Upper lobe of right lung (tissue), 1 donor: ENCODE data around the gene TRABD2A. TPM values are rescaled to one million over a fixed set of nuclear protein-coding genes. Genes with fewer than 3 reads are reported as not detected.

Experiments
- ATAC-seq: fragments of 200-7000 bp; cut with Tn5 transposase; one replicate; pipeline ENCODE4 v1.9.1; 2020; ENCODE audit warnings: mild to moderate bottlenecking, moderate library complexity
- DNase-seq: peaks from one replicate; pipeline ENCODE4 v3.0.0-alpha.2; 2020
- H3K27ac ChIP-seq: fragments of 200-600 bp; one replicate; pipeline ENCODE4 v1.8.0; 2022
- H3K27me3 ChIP-seq: fragments of 200-600 bp; one replicate; pipeline ENCODE4 v1.8.0; 2022; ENCODE audit warnings: mild to moderate bottlenecking
- H3K36me3 ChIP-seq: fragments of 200-600 bp; one replicate; pipeline ENCODE4 v1.8.0; 2022
- H3K4me1 ChIP-seq: fragments of 200-600 bp; one replicate; pipeline ENCODE4 v1.8.0; 2022
- H3K4me3 ChIP-seq: fragments of 200-600 bp; one replicate; pipeline ENCODE4 v1.8.0; 2022; ENCODE audit warnings: mild to moderate bottlenecking
- H3K9me3 ChIP-seq: fragments of 200-600 bp; one replicate; pipeline ENCODE4 v1.8.0; 2022
- CTCF ChIP-seq: fragments of 200-600 bp; IDR thresholded peaks from one replicate; pipeline ENCODE4 v1.8.0; 2022; ENCODE audit warnings: antibody characterized with exemption
- intact Hi-C: fragments of 100-400 bp; cut with DNase I; formaldehyde crosslinking; loops from one replicate; pipeline ENCODE4 v1.11.0; 2022
- total RNA-seq: library from RNA; stranded (reverse); fragmentation: NEBNext Ultra II Directional; extraction: Animal tissue kit (Norgen Biotek cat#: 25700); gene quantifications from one replicate; pipeline ENCODE4 v1.2.1, GENCODE V29; 2021
- donor health status: DM: no; HTN: yes; CAD: no; lungs with severe emphysema.

TRABD2A gene
- total RNA-seq, 1 donor from 2014 or later = 6.5 TPM

GRCh38 chr2:84785950-84786349 lies 94.9 kb downstream of the TRABD2A start:
- ATAC-seq (no peak), DNase-seq (no peak)
- no peaks in the 10 kb centered on the region for H3K9me3 ChIP-seq
- no peak overlapping the region for H3K4me3 ChIP-seq
- H3K4me1 ChIP-seq = peaks cover 9% of the 10 kb centered on the region
- H3K36me3 ChIP-seq = no peaks in the 10 kb centered on the region
- intact Hi-C loops = no loop called here
- TF ChIP-seq CTCF = no peak
- H3K27ac ChIP-seq = no peak overlapping the region
- H3K27me3 ChIP-seq = no peaks in the 10 kb centered on the region

DNA sequence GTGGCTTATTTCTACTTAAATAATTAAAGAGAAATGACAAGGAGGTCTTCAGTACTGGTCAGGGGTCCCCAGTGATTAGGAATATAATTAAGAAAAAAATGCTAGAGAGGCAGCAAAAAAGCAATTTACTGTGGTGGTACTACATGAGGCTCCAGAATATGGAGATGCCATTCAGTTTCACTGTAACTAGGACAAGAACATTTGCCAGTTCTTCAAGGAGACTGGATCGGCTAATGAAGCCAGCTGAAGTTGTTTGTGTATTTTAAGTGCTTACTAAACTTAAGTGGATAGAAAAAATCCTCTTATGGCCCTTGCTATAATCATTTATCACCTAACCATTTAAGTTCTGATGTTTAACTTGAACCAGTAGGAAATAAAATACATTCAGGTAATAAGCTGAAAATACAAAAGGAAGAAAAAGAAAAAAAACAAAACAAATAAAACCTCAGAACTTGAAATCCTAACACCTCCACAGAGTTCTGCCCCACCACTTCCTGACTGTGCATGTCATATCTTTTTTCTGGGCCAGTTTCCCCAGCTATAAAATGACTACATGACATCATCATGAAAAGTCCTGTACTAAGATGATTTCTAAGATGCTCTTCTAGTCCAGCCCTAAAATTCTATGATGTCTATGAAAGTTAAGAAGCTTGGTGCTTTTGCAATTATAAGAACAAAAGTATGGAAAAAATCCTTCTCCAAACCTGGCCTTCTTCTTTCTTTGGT lies 98.0 kb downstream of the TRABD2A start:
- no peak overlapping the region for H3K4me3 ChIP-seq
- TF ChIP-seq CTCF = no peak
- peaks cover 9% of the 10 kb centered on the region for H3K4me1 ChIP-seq
- no peaks in the 10 kb centered on the region for H3K9me3 ChIP-seq
- intact Hi-C loops = no loop called here
- ATAC-seq = peak; percentile 39
- H3K36me3 ChIP-seq = no peaks in the 10 kb centered on the region
- peak overlapping the region; percentile 43 for H3K27ac ChIP-seq
- no peak for DNase-seq
- H3K27me3 ChIP-seq = no peaks in the 10 kb centered on the region

- intact Hi-C loops = no loop called here
- peak; percentile 65 for DNase-seq
Observed at GRCh38 chr2:84781942-84782716, 98.8 kb downstream of the TRABD2A start.

GRCh38 chr2:84779781-84780180 lies 101.1 kb downstream of the TRABD2A start:
- intact Hi-C loops = no loop called here
- H3K27me3 ChIP-seq = no peaks in the 10 kb centered on the region
- no peak overlapping the region for H3K27ac ChIP-seq
- TF ChIP-seq CTCF = no peak
- no peaks in the 10 kb centered on the region for H3K9me3 ChIP-seq
- ATAC-seq (no peak), DNase-seq (no peak)
- H3K4me3 ChIP-seq = no peak overlapping the region
- H3K4me1 ChIP-seq = peaks cover 9% of the 10 kb centered on the region
- no peaks in the 10 kb centered on the region for H3K36me3 ChIP-seq

More at GRCh38 chr2:84781942-84782716, 98.8 kb downstream of the TRABD2A start:
- H3K4me1 ChIP-seq = peaks cover 9% of the 10 kb centered on the region
- no peaks in the 10 kb centered on the region for H3K9me3 ChIP-seq
- ATAC-seq = peak; percentile 77
- H3K27me3 ChIP-seq = no peaks in the 10 kb centered on the region
- peak overlapping the region; percentile 43 for H3K27ac ChIP-seq
- TF ChIP-seq CTCF = no peak
- H3K36me3 ChIP-seq = no peaks in the 10 kb centered on the region
- no peak overlapping the region for H3K4me3 ChIP-seq

DNA sequence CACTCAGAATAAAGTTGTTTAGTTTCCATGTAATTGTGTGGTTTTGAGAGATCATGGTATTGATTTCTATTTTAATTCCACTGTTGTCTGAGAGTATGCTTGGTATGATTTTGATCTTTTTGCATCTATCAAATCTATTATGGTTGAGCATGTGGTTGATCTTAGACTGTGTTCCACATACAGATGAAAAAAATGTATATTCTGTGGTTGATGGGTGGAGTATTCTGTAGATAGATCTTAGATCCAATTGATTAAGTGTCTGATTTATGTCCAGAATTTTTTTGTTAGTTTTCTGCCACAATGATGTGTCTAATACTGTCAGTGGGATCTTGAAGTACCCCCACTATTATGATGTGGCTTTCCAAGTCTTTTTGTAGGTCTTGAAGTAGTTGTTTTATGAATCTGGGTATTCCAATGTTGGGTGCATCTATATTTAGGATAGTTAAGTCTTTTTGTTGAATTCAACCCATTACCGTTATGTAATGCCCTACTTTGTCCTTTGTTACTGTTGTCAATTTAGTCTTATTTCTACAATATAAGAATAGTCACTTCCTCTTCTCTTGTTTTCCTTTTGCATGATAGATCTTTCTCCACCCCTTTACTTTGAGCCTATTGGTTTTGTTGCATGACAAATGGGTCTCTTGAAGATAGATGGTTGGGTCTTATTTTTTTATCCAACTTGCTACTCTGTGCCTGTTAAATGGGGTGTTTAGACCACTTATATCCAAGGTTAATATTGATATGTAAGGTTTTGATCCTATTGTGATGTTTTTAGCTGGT lies 101.8 kb downstream of the TRABD2A start:
- TF ChIP-seq CTCF = no peak
- H3K27me3 ChIP-seq = no peaks in the 10 kb centered on the region
- no peak overlapping the region for H3K27ac ChIP-seq
- H3K4me3 ChIP-seq = no peak overlapping the region
- no peaks in the 10 kb centered on the region for H3K9me3 ChIP-seq
- no peak for DNase-seq
- no peak for ATAC-seq
- H3K36me3 ChIP-seq = no peaks in the 10 kb centered on the region
- intact Hi-C loops = no loop called here
- H3K4me1 ChIP-seq = peaks cover 9% of the 10 kb centered on the region
